GM03348 (cell line): ENCODE measurements around the gene GALR3.
"Not testable (repeated sequence)": the region's sequence is repeated elsewhere in the genome, so short reads cannot be mapped to it uniquely, and the experiment has no call there.

Experiments
- DNase-seq: peaks from one replicate; pipeline ENCODE4 v3.0.0; 2012; ENCODE audit warnings: low spot score

Gene GALR3, protein sequence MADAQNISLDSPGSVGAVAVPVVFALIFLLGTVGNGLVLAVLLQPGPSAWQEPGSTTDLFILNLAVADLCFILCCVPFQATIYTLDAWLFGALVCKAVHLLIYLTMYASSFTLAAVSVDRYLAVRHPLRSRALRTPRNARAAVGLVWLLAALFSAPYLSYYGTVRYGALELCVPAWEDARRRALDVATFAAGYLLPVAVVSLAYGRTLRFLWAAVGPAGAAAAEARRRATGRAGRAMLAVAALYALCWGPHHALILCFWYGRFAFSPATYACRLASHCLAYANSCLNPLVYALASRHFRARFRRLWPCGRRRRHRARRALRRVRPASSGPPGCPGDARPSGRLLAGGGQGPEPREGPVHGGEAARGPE

GRCh38 chr22:37823134-37823985 is at the start of gene GALR3:
Gene GALR3, plus strand, starts transcription at chr22:37823382. Its CDS starts 25 bp downstream, at chr22:37823407.
- DNase-seq = no peak

- DNase-seq = no peak
Measured at GRCh38 chr22:37774728-37775127, 48.5 kb upstream of the GALR3 start.

DNA sequence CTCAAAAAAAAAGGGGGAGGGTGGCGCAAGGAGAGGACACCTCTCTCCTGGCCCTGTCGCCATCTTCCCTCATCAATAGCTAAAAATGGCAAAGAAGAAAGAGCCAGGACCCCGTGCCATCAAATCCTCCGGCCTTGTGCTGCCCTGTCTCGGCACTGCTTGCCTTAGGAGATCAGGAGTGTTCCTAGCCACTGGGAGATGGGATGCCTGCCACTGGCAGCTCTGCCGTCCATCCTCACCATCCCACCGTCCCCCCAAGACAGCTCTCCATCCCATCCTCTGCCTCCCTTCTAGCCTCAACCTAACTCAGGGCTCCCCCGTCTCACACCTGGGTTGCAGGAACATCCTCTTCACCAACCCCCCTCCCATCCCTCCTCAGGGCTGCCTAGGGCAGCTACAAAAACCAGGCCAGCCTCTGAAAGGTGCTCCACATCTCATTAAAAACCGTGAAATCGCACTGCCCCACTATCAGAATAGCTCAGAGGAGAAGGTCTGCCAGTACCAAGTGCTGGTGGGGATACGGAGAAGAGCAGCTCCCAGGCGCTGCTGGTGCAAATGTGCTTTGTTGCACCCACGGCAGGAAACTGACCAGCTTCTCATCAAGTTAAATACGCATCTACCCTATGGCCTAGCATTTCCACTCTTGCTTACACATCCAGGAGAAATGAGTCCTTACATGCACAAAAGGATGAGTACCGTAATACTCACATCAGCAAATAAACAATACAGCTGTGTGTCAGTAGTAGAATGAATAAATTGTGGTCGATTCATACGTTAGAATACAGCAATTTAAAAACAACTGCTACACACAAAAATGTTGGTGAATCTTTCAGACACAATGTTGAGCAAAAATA is 47.2 kb upstream of the GALR3 start:
- no peak for DNase-seq

DNA sequence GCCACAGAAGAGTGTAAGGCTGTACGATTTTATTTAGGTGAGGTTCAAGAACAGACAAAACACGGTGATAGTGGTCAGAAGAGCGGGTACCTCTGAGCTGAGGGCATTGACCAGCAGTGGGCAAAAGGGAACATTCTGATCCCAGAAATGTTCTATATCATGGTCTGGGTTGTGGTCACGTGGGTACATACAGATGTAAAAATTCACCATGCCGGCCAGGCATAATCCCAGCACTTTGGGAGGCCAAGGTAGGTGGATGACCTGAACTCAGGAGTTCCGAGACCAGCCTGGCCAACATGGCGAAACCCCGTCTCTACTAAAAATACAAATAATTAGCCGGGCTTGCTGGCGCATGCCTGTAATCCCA is 46.6 kb upstream of the GALR3 start:
- no peak for DNase-seq

DNA sequence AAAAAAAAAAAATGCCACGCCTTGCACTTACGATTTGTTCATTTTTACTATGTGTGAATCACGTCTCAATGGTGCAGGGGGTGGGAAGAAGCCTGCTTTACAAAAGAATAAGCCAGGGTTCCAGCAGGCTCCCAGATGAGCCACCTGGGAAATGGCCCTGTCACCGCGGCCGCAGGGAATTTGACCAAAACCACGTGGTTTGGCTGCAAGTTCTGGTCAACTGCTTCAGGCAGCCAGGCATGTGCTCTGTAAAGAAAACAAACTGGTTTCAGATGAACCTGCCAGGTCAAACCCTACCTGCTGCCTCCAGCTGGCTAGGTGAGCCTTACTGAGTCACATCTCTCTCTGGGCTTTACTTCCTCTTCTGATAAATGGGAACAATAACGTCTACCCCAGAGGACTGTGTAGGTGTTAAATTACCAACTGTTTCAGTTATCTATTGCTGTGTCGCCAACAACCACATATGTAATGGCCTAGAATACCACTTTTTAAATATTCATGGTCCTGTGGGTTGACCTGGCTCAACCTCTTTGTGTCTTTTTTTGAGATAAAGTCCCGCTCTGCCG is 46.0 kb upstream of the GALR3 start:
- DNase-seq = peak; percentile 76

- DNase-seq = no peak
Measured at GRCh38 chr22:37778370-37779009, 44.7 kb upstream of the GALR3 start.

DNA sequence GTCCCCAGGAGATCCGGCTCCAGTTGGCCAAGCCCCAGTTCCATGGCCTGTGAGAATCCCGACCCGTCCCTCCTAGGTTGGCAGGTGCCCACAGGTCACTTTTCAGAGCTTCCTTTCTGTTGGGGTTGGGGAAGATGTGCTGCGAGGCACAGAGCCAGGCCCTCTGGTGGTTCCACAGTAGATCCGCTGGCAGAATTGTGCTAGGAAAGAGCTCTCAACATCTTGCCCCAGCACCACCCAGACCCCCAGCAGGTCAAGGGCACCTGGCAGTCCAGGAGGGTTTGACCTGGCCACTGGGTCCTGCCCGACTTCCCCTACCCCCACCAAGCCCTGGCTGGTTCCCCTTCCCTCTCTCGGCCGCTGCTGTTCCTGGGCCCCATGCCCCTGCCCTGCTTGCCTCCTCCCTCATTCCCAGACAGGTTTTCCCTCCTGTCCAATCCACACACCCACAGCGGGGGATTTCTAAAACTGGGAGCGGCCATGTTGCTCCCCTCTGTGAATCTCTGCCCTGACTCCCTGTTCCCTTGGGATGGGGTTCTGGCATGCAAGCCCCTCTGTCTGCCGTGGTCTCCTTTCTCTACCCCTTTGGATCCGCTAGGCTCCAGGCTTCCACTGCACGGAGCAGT is 41.6 kb upstream of the GALR3 start:
- no peak for DNase-seq

- no peak for DNase-seq
Measured at GRCh38 chr22:37782340-37783168, 40.6 kb upstream of the GALR3 start.

DNA sequence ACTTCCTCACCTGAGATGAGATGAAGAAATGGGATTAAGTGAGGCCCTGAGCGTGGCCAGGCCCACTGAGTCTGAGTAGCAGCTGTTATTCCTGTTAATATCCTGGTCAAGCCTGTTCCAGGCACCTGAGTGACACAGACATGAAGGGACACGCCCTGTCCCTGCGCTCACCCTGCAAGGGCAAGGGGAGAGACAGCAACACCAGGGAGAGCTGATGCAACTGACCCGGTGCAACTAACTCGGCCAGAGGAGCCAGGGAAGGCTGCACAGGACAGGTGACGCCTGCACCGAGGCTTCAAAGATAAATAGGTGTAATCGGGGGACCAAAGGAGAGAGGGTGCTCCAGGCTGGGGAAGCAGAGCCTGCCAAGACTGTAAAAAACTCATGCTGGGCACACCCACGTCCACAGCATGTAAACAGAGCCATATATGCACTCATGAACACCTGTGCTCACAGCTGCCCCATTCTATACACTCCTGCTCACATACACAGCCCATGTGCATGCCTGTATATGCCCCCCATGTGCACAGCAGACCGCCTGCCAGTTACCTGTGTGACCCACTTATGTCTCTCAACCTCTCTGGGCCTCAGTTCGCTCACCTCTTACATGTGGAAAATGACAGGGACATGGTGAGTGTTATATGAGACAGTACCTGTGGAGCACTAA is 38.2 kb upstream of the GALR3 start:
- no peak for DNase-seq

DNA sequence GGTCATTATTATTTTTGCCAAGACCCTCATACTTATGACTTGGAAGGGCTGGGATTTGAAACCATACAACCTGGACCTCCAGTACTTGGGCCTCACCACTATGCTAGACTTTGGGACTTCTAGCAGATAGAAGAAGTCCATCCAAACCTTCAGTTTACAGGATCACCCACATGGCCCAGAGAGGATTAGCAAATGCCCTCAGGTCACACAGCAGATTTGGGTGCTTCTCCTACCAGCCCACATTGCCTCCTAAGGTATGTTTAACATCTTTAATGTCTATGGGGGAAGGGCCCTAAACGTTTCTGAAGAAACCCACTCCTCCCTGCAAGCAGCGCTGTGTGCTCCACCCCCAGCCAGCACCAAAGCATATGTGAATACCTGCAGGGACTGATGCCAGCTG is 32.9 kb upstream of the GALR3 start:
- DNase-seq = no peak

DNA sequence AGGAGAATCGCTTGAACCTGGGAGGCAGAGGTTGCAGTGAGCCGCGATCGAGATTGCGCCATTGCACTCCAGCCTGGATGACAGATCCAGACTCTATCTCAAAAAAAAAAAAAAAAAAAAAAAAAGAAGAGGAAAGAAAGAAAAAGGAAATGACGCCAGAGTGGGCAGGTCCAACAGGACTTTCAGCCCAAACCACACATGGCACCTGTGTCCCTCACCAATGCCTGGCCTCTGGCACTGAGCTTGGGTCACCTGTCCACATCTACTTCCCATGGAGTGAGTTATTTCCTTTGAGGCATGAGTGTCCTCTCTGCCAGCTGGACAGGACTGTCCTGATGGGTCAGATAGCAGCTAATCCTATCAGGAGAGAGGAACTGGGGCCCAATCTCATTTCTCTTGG is 30.7 kb upstream of the GALR3 start:
- DNase-seq = no peak

- no peak for DNase-seq
Measured at GRCh38 chr22:37794376-37794775, 28.8 kb upstream of the GALR3 start.

DNA sequence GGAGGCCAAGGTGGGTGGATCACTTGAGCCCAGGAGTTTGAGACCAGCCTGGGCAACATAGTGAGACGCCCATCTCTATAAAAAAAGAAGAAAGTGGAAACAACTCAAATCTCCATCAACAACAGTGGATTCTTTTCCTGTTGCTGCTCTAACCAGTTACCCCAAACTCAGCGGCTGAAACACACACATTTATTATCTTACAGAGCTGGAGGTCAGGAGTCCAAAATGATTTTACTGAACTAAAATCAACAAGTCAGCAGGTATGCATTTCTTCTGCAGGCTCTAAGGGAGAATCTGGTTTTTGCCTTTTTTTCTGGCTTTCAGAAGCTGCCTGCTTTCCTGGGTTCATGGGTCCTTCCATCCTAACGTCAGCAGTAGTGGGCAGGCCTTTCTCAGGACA is 27.1 kb upstream of the GALR3 start:
- DNase-seq = no peak

DNA sequence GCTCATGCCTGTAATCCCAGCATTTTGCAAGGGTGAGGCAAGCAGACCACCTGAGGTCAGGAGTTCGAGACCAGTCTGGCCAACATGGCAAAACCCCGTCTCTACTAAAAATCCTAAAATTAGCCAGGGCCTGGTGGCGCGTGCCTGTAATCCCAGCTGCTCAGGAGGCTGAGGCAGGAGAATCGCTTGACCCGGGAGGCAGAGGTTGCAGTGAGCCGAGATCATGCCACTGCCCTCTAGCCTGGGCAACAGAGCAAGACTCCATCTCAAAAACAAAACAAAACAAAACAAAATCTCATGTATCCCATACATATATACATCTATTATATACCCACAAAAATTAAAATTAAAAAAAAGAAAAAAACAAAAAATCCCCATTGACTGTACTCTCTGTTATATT is 25.9 kb upstream of the GALR3 start:
- not testable (repeated sequence) for DNase-seq

- DNase-seq = no peak
Measured at GRCh38 chr22:37797874-37798500, 25.2 kb upstream of the GALR3 start.

GRCh38 chr22:37799979-37800378 is 23.2 kb upstream of the GALR3 start:
- not testable (repeated sequence) for DNase-seq

DNA sequence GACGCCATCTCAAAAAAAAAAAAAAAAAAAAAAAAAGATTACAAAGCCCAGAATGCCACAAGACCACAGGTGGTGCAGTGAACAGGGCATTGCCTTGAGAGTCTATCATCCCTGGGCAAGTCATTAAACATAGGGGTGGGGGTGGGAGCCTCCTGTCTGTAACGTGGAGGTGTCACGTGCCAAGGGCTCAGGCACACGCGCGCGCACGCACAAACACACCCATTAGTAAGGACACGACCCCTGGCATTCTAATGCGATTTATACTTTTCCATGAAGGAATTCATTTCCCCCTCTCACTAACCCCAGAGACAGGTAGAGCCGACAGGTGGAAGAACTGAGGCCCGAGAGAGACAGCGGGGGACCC is 21.3 kb upstream of the GALR3 start:
- no peak for DNase-seq

DNA sequence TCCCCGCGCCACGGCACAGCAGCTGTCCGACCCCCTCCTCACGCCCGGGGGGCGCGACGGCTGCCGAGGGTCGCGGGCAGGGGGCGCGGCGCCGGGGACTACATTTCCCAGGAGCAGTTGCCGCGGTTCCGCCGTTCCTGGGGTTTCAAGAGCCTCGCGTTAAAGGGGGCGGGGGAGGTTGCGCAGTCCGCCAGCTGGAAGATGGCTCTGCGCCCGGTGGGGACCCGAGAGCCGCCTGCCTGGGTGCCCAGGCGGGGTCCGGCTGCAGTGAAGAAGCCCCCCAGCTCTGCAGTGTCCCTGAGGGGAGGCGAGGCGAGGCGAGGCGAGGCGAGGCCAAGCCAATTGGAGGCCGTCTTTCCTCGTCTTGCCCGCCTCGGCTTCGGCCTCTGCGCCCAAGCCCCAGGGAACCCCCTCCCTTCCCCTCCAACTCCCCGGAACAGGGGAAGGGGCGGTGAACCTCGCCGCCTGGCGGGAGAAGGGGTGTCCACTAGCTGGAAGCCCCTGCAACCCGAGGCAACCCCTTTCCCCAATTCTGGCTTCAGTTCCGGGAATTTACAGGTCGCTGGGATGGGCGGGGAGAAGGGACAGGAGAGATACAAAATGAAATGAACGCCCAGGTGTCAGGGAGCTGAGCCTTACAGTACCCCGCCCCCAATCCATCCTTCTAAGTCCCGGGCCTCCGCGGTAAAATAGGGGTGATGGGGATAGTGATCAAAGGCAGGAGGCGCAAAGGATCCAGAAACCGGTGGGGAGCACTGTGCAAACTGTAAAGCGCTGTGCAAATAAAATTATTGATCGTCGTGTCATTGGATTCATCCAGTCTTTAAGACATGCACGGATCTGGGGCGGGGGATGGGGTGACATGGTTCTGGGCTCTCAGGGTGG is 20.6 kb upstream of the GALR3 start:
- peak; percentile 78 for DNase-seq
